Calu3 (cell line): ENCODE data around the gene FRS3. TPM values are rescaled to one million over a fixed set of nuclear protein-coding genes. Genes with fewer than 3 reads are reported as not detected.

Experiments
- BruUV-seq: library from RNA; stranded (reverse); fragments of 400-500 nt; replicated peaks from 2 replicates; lab custom pipeline; 2021; lab: Mats Ljungman, UMichigan
- CTCF ChIA-PET: fragments of 300-600 bp; sonication (Branson Sonifier 250); formaldehyde crosslinking; loops from one replicate; lab custom pipeline; 2022; ENCODE audit warnings: antibody characterized with exemption; lab: Charles Lee
- DNase-seq: peaks from one replicate; pipeline ENCODE4 v3.0.0; 2022
- H3K27ac Mint-ChIP-seq: one replicate; pipeline ENCODE4 v1.8.0; 2022; ENCODE audit warnings: mixed read lengths; ENCODE audit not compliant: unreplicated experiment
- H3K27me3 Mint-ChIP-seq: one replicate; pipeline ENCODE4 v1.8.0; 2022; ENCODE audit warnings: mixed read lengths; ENCODE audit not compliant: unreplicated experiment
- H3K36me3 Mint-ChIP-seq: one replicate; pipeline ENCODE4 v1.8.0; 2022; ENCODE audit warnings: mild to moderate bottlenecking, moderate library complexity, mixed read lengths; ENCODE audit not compliant: insufficient read depth, unreplicated experiment
- H3K4me1 Mint-ChIP-seq: one replicate; pipeline ENCODE4 v1.8.0; 2022; ENCODE audit warnings: mild to moderate bottlenecking, low read depth, mixed read lengths; ENCODE audit not compliant: unreplicated experiment
- H3K4me3 Mint-ChIP-seq: one replicate; pipeline ENCODE4 v1.8.0; 2022; ENCODE audit warnings: mild to moderate bottlenecking, low read depth, moderate library complexity, mixed read lengths; ENCODE audit not compliant: unreplicated experiment
- H3K9me3 Mint-ChIP-seq: one replicate; pipeline ENCODE4 v1.8.0; 2022; ENCODE audit warnings: low read depth, mixed read lengths; ENCODE audit not compliant: unreplicated experiment
- intact Hi-C: fragments of 100-400 bp; cut with micrococcal nuclease; formaldehyde crosslinking; loops from one replicate; pipeline ENCODE4 v1.10.0; 2022; ENCODE audit not compliant: unreplicated experiment
- total RNA-seq: library from RNA; stranded (reverse); gene quantifications from 2 replicates; pipeline ENCODE4 v1.2.3, GENCODE V29; 2022
- TF ChIP-seq, protein P1 (sequence below): fragments of 200-600 bp; IDR thresholded peaks from one replicate; pipeline ENCODE4 v1.8.0; 2022; ENCODE audit warnings: antibody characterized with exemption; ENCODE audit not compliant: unreplicated experiment

Gene FRS3
- total RNA-seq, 1 experiment from 2014 or later = 6.6 TPM

- no peak overlapping the region for H3K4me3 Mint-ChIP-seq
- no peak overlapping the region for H3K27ac Mint-ChIP-seq
- no TSS peak for BruUV-seq
- peaks cover 5% of the 10 kb centered on the region for H3K36me3 Mint-ChIP-seq
- no peaks in the 10 kb centered on the region for H3K9me3 Mint-ChIP-seq
- intact Hi-C loops = no loop called here
- CTCF ChIA-PET = no interaction called here
- H3K4me1 Mint-ChIP-seq = peaks cover 12% of the 10 kb centered on the region
- TF ChIP-seq, protein P1, sequence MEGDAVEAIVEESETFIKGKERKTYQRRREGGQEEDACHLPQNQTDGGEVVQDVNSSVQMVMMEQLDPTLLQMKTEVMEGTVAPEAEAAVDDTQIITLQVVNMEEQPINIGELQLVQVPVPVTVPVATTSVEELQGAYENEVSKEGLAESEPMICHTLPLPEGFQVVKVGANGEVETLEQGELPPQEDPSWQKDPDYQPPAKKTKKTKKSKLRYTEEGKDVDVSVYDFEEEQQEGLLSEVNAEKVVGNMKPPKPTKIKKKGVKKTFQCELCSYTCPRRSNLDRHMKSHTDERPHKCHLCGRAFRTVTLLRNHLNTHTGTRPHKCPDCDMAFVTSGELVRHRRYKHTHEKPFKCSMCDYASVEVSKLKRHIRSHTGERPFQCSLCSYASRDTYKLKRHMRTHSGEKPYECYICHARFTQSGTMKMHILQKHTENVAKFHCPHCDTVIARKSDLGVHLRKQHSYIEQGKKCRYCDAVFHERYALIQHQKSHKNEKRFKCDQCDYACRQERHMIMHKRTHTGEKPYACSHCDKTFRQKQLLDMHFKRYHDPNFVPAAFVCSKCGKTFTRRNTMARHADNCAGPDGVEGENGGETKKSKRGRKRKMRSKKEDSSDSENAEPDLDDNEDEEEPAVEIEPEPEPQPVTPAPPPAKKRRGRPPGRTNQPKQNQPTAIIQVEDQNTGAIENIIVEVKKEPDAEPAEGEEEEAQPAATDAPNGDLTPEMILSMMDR = no peak
- H3K27me3 Mint-ChIP-seq = no peaks in the 10 kb centered on the region
- no peak for DNase-seq
These were observed 43.5 kb upstream of the FRS3 start for GRCh38 chr6:41823178-41823577.

GRCh38 chr6:41822021-41822420 lies 42.3 kb upstream of the FRS3 start:
- peaks cover 5% of the 10 kb centered on the region for H3K36me3 Mint-ChIP-seq
- no peak for DNase-seq
- H3K27me3 Mint-ChIP-seq = no peaks in the 10 kb centered on the region
- CTCF ChIA-PET = interaction anchor here (0.7 kb wide), 1 partner anchor 9 kb away, joined by 3 read pairs; no protein-coding TSS in a partner anchor
- H3K4me1 Mint-ChIP-seq = peaks cover 12% of the 10 kb centered on the region
- H3K27ac Mint-ChIP-seq = no peak overlapping the region
- H3K9me3 Mint-ChIP-seq = no peaks in the 10 kb centered on the region
- no TSS peak for BruUV-seq
- TF ChIP-seq, protein P1 = no peak
- H3K4me3 Mint-ChIP-seq = no peak overlapping the region
- intact Hi-C loops = no loop called here

DNA sequence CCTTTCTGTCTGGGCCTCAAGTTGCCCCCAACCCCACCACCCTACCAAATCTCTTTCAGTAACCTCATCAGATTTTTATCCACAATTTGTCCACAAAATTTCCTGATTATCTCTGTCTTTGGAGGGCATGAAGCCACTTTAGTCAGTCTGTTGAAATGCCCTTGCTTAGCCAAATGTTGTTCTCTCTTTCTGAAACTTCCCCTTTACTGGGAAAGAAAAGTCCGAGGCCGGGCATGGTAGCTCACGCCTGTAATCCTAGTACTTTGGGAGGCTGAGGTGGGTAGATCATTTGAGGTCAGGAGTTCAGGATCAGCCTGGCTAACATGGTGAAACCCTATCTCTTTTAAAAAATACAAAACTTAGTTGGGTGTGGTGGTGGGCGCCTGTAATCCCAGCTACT lies 41.6 kb upstream of the FRS3 start:
- H3K4me3 Mint-ChIP-seq = no peak overlapping the region
- no TSS peak for BruUV-seq

GRCh38 chr6:41818271-41819054 lies 38.8 kb upstream of the FRS3 start:
- intact Hi-C loops = no loop called here
- no peaks in the 10 kb centered on the region for H3K4me1 Mint-ChIP-seq
- TF ChIP-seq, protein P1 = no peak
- BruUV-seq = no TSS peak
- no peak for DNase-seq
- no peaks in the 10 kb centered on the region for H3K9me3 Mint-ChIP-seq
- H3K27me3 Mint-ChIP-seq = no peaks in the 10 kb centered on the region
- no peak overlapping the region for H3K27ac Mint-ChIP-seq
- CTCF ChIA-PET = interaction anchor here (0.6 to 1.1 kb wide), 2 partner anchors 31 to 1050 kb away, joined by 3 to 4 read pairs; partner anchors contain the start of gene TOMM6
- H3K36me3 Mint-ChIP-seq = no peaks in the 10 kb centered on the region
- H3K4me3 Mint-ChIP-seq = no peak overlapping the region

More for the DNA sequence above, 41.6 kb upstream of the FRS3 start:
- Mint-ChIP-seq H3K36me3 (peaks cover 5% of the 10 kb centered on the region), H3K27ac (no peak overlapping the region), H3K27me3 (no peaks in the 10 kb centered on the region), H3K4me1 (peaks cover 12% of the 10 kb centered on the region), H3K9me3 (no peaks in the 10 kb centered on the region)
- CTCF ChIA-PET = no interaction called here
- intact Hi-C loops = no loop called here
- TF ChIP-seq, protein P1 = no peak
- DNase-seq = no peak
